GM12801 (cell line): Measurements from ENCODE around the gene BICD1.

ENCODE experiments used
- CTCF ChIP-seq: IDR thresholded peaks from one replicate; pipeline ENCODE4 v1.5.1; 2011; ENCODE audit warnings: control low read depth; ENCODE audit not compliant: insufficient read length; ENCODE audit errors: extremely low read depth

The BICD1 gene

GRCh38 chr12:32360956-32361355, 254.3 kb downstream of the BICD1 start:
- no peak for TF ChIP-seq CTCF

- no peak for TF ChIP-seq CTCF
These were observed 256.2 kb downstream of the BICD1 start for GRCh38 chr12:32362892-32363291.

DNA sequence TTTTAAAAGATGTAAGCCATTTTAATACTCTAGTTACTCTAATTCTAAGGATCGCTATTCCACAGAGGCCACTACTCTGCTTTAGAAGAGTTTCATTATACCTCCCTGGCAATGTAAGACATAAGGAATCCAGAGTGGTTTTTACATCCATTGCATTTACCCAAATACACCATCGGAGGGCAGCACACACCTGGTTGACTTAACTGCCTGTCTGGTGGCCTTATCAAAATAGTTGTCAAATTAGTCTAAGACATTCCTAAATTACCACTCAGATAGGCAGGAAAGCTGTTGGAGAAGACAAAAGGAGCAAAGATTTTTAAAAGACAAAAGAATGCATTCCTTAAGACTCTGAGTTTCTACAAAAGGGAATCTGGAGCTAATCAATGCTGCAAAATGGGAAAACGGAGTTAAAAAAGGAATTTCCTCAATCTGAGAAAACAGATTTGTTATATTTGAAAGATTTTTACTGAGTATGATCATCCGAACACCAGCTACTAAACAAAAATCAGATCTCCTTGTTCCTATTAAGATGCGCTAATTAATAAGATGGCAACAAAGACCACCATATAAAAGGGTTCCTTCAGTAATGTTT, 258.9 kb downstream of the BICD1 start:
- TF ChIP-seq CTCF: no peak

DNA sequence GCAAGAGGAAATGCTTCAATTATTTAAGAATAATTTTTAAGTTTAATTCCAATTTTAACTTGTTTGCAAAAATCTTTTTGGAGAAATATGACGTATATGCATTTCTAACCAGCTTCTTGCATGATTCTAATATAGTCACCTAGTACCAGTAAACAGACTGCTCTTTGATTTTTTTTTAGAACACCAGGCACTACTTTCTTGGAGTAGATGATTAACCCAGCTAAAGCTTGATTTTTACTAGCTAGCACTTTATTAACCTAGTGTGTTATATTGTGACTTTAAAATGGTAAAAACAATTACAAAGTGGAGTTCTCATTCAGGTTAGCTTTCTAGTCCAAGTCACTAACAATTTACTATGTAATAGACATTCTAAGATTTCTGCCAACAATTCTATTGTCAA, 260.1 kb downstream of the BICD1 start:
- no peak for TF ChIP-seq CTCF

DNA sequence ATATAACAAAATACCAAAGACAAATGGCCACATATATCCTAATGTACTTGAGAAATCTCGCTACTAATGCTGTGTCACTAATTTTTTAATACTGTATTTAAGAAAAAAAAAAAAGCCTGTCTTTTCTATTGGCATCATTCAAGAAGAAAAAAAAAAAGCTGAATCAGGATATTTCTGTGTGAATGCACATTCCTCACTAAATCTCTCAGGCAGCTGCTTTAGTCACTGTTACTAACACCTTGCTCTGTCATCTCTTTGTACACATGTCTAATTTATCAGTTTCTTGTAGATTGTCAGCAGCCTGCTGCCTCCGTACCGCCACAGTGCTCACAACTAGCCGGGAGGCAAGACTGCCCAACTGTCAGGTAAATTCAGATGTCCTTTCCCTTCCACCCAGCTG, 260.7 kb downstream of the BICD1 start:
- no peak for TF ChIP-seq CTCF

GRCh38 chr12:32369202-32369601, 262.6 kb downstream of the BICD1 start:
- no peak for TF ChIP-seq CTCF

- TF ChIP-seq CTCF: no peak
These were observed 270.9 kb downstream of the BICD1 start for GRCh38 chr12:32377344-32378055.

DNA sequence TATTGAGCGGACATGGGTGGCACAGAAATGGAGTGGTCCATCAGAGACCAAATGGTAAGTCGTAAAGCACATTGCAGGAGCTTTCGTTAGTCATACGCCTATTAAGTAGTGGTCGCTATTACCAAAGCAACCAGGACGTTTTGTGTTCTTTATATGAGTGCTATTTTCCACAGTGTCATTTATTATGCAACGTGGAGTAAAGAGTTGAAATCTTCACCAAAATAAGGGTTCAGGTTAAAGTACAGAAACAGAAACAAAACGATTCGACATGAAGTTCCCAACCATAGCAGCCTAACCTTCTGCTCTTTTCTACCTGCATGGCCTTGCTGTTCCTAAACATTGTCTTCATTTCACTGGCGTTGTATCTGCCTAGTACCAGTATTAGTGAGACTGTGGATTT, 272.6 kb downstream of the BICD1 start:
- TF ChIP-seq CTCF: no peak
